SK-N-MC (cell line): Measurements from ENCODE around the gene ASTE1.

Experiments
- DNase-seq: peaks from one replicate; pipeline ENCODE4 v3.0.0-alpha.2; 2011; ENCODE audit warnings: low read depth, low spot score
- H3K27ac ChIP-seq: fragments of 200-600 bp; sonication (generic); 2 replicates; pipeline ENCODE4 v1.5.1; 2016; ENCODE audit warnings: mixed run types
- H3K36me3 ChIP-seq: fragments of 200-600 bp; sonication (generic); 2 replicates; pipeline ENCODE4 v1.6.1; 2017; ENCODE audit warnings: antibody characterized with exemption, low read length, mixed read lengths; ENCODE audit not compliant: insufficient read depth
- H3K4me3 ChIP-seq: fragments of 200-600 bp; sonication (generic); 2 replicates; pipeline ENCODE4 v1.5.1; 2016
- H3K9ac ChIP-seq: fragments of 200-600 bp; sonication (generic); 2 replicates; pipeline ENCODE4 v1.8.0; 2017; ENCODE audit warnings: mixed run types, mixed read lengths; ENCODE audit not compliant: insufficient read length
- H3K9me3 ChIP-seq: fragments of 200-600 bp; sonication (generic); 2 replicates; pipeline ENCODE4 v1.6.1; 2017; ENCODE audit warnings: low read depth, mild to moderate bottlenecking, antibody characterized with exemption, low read length, moderate library complexity, mixed read lengths
- EZH2 ChIP-seq: fragments of 200-600 bp; sonication (generic); IDR thresholded peaks from one replicate; pipeline ENCODE4 v1.6.1; 2017; ENCODE audit warnings: antibody characterized with exemption
- FOXP2 ChIP-seq: optimal IDR thresholded peaks from 2 replicates; pipeline ENCODE3; 2011; ENCODE audit warnings: mild to moderate bottlenecking, moderate library complexity; ENCODE audit not compliant: insufficient read depth; ENCODE audit errors: extremely low read length, control extremely low read depth
- POLR2AphosphoS5 ChIP-seq: IDR thresholded peaks from 2 replicates; pipeline ENCODE4 v1.6.1; 2012; ENCODE audit warnings: mild to moderate bottlenecking, low read depth, low read length, borderline replicate concordance

ASTE1 gene

DNA sequence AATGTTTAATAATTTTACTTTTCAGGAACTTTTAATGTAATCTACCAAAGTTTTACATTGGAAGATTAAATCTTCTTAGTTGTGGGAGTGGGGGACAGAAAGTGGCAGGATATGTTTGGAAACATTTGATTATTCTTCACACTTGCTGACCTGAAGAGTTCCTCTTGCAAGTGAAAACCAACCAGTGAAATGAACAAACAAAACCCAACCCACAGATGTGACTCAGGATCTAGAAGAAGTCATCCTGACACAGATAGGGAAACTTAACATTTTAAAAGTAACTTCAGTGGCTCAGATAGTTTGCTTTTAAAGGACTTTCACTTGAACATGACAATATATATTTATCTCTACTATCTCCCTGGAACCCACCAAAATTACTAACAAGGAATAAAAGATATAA lies 55.4 kb downstream of the ASTE1 start:
- Histone ChIP-seq H3K4me3 (no peak overlapping the region), H3K36me3 (peaks cover 61% of the 10 kb centered on the region), H3K9me3 (no peaks in the 10 kb centered on the region), H3K27ac (no peak overlapping the region), H3K9ac (no peak overlapping the region)
- TF ChIP-seq EZH2 (no peak), POLR2AphosphoS5 (no peak), FOXP2 (no peak)
- no peak for DNase-seq

DNA sequence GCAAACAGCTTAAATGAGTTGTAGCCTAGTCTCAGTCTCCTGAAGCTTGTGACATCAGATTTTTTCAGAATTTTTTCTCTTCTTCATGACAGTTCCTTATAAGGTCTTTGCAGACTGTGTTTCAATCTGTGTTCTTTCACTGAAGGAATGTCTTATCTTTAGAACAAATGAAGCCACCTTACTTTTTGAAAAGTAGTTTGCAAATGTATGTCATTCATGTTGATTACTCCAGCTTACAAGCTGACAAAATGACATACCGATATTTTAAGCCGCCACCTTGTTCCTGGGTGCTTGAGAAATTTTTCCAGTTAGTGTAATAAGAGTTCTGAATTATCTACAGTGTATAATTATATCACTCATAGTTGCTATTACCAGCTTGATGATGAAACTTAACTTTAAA lies 57.0 kb downstream of the ASTE1 start:
- peaks cover 72% of the 10 kb centered on the region for H3K36me3 ChIP-seq
- no peak for DNase-seq
- no peak overlapping the region for H3K27ac ChIP-seq
- H3K4me3 ChIP-seq: no peak overlapping the region
- H3K9ac ChIP-seq: no peak overlapping the region
- H3K9me3 ChIP-seq: no peaks in the 10 kb centered on the region
- TF ChIP-seq FOXP2 (no peak), POLR2AphosphoS5 (no peak), EZH2 (no peak)

DNA sequence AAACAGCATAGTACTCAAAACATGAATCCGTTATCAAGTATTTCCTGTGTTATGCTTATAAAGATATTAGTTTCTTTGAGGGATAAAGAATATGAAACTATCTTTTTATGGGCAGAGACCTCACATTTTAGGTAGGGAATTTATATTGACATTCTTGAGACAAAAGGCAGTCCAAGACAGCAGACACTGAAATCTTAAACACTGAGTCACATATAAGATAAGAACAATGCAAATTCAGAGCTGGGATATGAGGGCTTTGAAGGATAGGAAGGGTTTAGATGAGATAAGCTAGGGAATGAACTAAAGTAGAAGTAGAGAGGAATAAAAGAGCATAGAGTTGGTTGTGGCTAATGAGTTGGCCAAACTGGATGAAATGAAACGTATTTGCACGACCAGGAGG lies 58.4 kb downstream of the ASTE1 start:
- no peak overlapping the region for H3K4me3 ChIP-seq
- H3K36me3 ChIP-seq: peaks cover 81% of the 10 kb centered on the region
- TF ChIP-seq POLR2AphosphoS5 (no peak), EZH2 (no peak), FOXP2 (no peak)
- no peak overlapping the region for H3K27ac ChIP-seq
- no peak overlapping the region for H3K9ac ChIP-seq
- DNase-seq: no peak
- no peaks in the 10 kb centered on the region for H3K9me3 ChIP-seq

DNA sequence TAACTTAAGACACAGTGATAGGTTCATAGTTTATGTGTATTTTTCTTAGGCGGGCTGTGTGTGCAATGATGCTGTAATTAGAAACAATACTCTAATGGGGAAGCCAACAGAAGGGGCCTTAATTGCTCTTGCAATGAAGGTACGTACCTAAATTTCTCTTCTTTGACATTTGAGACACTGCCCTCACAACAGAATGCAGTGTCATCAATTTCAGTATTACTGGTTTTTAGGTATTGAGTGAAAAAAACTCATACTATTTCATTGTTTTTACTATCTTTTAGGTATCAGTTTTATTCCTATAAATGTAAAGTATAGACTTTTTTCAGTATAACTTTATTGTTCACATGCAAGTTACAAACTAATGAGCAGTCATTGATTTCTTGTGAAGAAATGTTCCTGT lies 59.3 kb downstream of the ASTE1 start:
- no peaks in the 10 kb centered on the region for H3K9me3 ChIP-seq
- no peak overlapping the region for H3K4me3 ChIP-seq
- no peak for TF ChIP-seq EZH2
- TF ChIP-seq POLR2AphosphoS5: no peak
- TF ChIP-seq FOXP2: no peak
- H3K27ac ChIP-seq: no peak overlapping the region
- no peak overlapping the region for H3K9ac ChIP-seq
- peaks cover 81% of the 10 kb centered on the region for H3K36me3 ChIP-seq
- no peak for DNase-seq

DNA sequence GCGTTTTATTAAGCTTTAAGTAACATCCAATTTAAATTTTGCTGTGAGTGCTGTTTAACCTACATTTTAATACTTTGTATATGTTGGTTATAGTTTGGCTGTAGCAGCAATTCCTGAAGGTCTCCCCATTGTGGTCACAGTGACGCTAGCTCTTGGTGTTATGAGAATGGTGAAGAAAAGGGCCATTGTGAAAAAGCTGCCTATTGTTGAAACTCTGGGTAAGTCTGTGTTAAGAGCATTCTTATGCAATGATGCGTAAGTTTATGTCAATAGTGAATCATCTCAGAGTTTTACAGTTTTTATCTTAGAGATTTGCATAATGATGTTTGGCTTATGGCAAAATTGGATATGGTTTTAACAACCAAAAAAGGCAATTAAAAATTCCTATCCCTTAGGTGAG lies 62.7 kb downstream of the ASTE1 start:
- DNase-seq: peak; percentile 34
- H3K27ac ChIP-seq: peak overlapping the region; percentile 20
- H3K36me3 ChIP-seq: peaks cover 84% of the 10 kb centered on the region

More for the DNA sequence above, 62.7 kb downstream of the ASTE1 start:
- TF ChIP-seq POLR2AphosphoS5: no peak
- TF ChIP-seq EZH2: no peak
- no peak for TF ChIP-seq FOXP2
- Histone ChIP-seq H3K4me3 (no peak overlapping the region), H3K9me3 (no peaks in the 10 kb centered on the region), H3K9ac (no peak overlapping the region)
